ENCODE data around the gene RELL2.

Gene RELL2

GRCh38 chr5:141636106-141636412, 738 bp upstream of the RELL2 start:
- H4K20me1 ChIP-seq (ENCODE audit: insufficient read depth, low read length), result no peaks in the 10 kb centered on the region

GRCh38 chr5:141637123-141637766, 448 bp downstream of the RELL2 start:
- Histone ChIP-seq H3K79me2 (ENCODE audit: insufficient read depth, low read length) (peaks cover 32% of the 10 kb centered on the region), H3K9ac (ENCODE audit: low read length) (peak overlapping the region; percentile 90), H3F3A (ENCODE audit: insufficient read depth, low read length) (no peaks in the 10 kb centered on the region), H3K9me2 (ENCODE audit: low read depth, low read length) (no peaks in the 10 kb centered on the region), H3K9me3 (ENCODE audit: low read length) (no peaks in the 10 kb centered on the region), H3K27me3 (ENCODE audit: insufficient read depth, low read length) (no peaks in the 10 kb centered on the region), H2AFZ (ENCODE audit: low read length) (no peak overlapping the region), H4K20me1 (ENCODE audit: insufficient read depth, low read length) (no peaks in the 10 kb centered on the region), H3K36me3 (ENCODE audit: insufficient read depth, low read length) (peaks cover 48% of the 10 kb centered on the region), H3K27ac (ENCODE audit: low read depth, low read length, poor library complexity, severe bottlenecking) (peak overlapping the region; percentile 70), H3K4me3 (ENCODE audit: low read depth, low read length, poor library complexity, severe bottlenecking) (peak overlapping the region; percentile 94), H3K4me1 (ENCODE audit: insufficient read depth, low read length, severe bottlenecking) (peaks cover 35% of the 10 kb centered on the region), H3K4me2 (ENCODE audit: low read length) (peak overlapping the region; percentile 93)
- TF ChIP-seq EZH2 (IDR thresholded peaks at IDR 0.05; ENCODE audit: borderline replicate concordance, low read length) (no peak), CTCF (IDR thresholded peaks at IDR 0.05; ENCODE audit: low read length) (no peak)

More at GRCh38 chr5:141636106-141636412, 738 bp upstream of the RELL2 start:
- H3K36me3 ChIP-seq (ENCODE audit: insufficient read depth, low read length), result peaks cover 46% of the 10 kb centered on the region
- H3K9me2 ChIP-seq (ENCODE audit: low read depth, low read length), result no peaks in the 10 kb centered on the region
- H3K27me3 ChIP-seq (ENCODE audit: insufficient read depth, low read length), result no peaks in the 10 kb centered on the region
- peak overlapping the region; percentile 93 for H3K4me2 ChIP-seq (ENCODE audit: low read length)
- H3K4me3 ChIP-seq (ENCODE audit: low read depth, low read length, poor library complexity, severe bottlenecking), result peak overlapping the region; percentile 94
- peak overlapping the region; percentile 90 for H3K9ac ChIP-seq (ENCODE audit: low read length)
- peaks cover 35% of the 10 kb centered on the region for H3K4me1 ChIP-seq (ENCODE audit: insufficient read depth, low read length, severe bottlenecking)
- no peaks in the 10 kb centered on the region for H3F3A ChIP-seq (ENCODE audit: insufficient read depth, low read length)
- H3K9me3 ChIP-seq (ENCODE audit: low read length), result no peaks in the 10 kb centered on the region
- peak overlapping the region; percentile 36 for H3K27ac ChIP-seq (ENCODE audit: low read depth, low read length, poor library complexity, severe bottlenecking)
- TF ChIP-seq EZH2 (IDR thresholded peaks at IDR 0.05; ENCODE audit: borderline replicate concordance, low read length), result no peak
- no peak for TF ChIP-seq CTCF (IDR thresholded peaks at IDR 0.05; ENCODE audit: low read length)
- peaks cover 32% of the 10 kb centered on the region for H3K79me2 ChIP-seq (ENCODE audit: insufficient read depth, low read length)
- no peak overlapping the region for H2AFZ ChIP-seq (ENCODE audit: low read length)

- no peaks in the 10 kb centered on the region for H4K20me1 ChIP-seq (ENCODE audit: insufficient read depth, low read length)
- H3K9me3 ChIP-seq (ENCODE audit: low read length), result no peaks in the 10 kb centered on the region
- peak overlapping the region; percentile 93 for H3K4me2 ChIP-seq (ENCODE audit: low read length)
- H3K27ac ChIP-seq (ENCODE audit: low read depth, low read length, poor library complexity, severe bottlenecking), result peak overlapping the region; percentile 70
- H3K9ac ChIP-seq (ENCODE audit: low read length), result peak overlapping the region; percentile 90
- H2AFZ ChIP-seq (ENCODE audit: low read length), result no peak overlapping the region
- peak overlapping the region; percentile 94 for H3K4me3 ChIP-seq (ENCODE audit: low read depth, low read length, poor library complexity, severe bottlenecking)
- TF ChIP-seq EZH2 (IDR thresholded peaks at IDR 0.05; ENCODE audit: borderline replicate concordance, low read length) (no peak), CTCF (IDR thresholded peaks at IDR 0.05; ENCODE audit: low read length) (peak; percentile 69)
- H3K9me2 ChIP-seq (ENCODE audit: low read depth, low read length), result no peaks in the 10 kb centered on the region
- peaks cover 42% of the 10 kb centered on the region for H3K36me3 ChIP-seq (ENCODE audit: insufficient read depth, low read length)
- H3K4me1 ChIP-seq (ENCODE audit: insufficient read depth, low read length, severe bottlenecking), result peaks cover 35% of the 10 kb centered on the region
- H3K27me3 ChIP-seq (ENCODE audit: insufficient read depth, low read length), result no peaks in the 10 kb centered on the region
- peaks cover 31% of the 10 kb centered on the region for H3K79me2 ChIP-seq (ENCODE audit: insufficient read depth, low read length)
- no peaks in the 10 kb centered on the region for H3F3A ChIP-seq (ENCODE audit: insufficient read depth, low read length)
Measured at GRCh38 chr5:141637767-141638419, 1.1 kb downstream of the RELL2 start.

Measured in OCI-LY1 (cell line).